NCI-H226 (cell line): ENCODE results near the gene CGNL1.

Experiments used
- DNase-seq: peaks from one replicate; pipeline ENCODE4 v3.0.0-alpha.2; 2015

CGNL1 gene

DNA sequence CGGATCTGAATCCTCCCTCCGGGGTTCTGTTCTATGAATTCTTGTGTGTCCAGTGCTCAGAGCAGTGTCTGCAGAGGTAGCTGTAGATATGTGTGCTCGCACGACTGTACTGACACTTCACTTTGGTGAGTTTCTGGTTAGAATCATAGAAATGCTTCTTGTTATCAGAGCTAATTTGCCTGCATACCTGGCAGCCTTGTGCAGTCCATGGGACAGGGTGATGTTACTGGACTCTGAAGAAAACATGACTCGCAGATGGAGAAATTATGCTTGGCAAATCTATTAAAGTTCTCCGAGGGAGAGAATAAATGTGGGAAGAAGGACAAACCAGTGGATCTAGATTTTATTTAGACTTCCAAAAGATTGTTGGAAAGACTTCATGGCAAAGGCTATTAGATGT, 12.2 kb downstream of the CGNL1 start:
- DNase-seq = no peak

DNA sequence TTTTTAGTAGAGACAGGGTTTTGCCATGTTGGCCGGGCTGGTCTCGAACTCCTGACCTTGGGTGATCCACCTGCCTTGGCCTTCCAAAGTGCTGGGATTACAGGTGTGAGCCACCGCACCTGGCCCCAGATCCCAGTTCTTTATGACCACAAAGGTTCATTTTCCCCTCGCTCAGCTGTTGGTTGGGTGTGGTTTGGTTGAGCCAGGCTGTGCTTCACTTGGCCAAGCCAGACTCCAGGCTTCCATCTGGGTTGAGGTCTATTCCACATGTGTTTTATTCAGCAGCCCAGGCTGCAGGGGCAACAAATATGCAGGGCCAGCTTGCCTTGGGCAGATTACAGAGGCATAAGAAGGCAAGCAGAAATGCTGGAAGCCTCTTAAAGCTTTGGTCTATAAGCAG, 13.7 kb downstream of the CGNL1 start:
- DNase-seq = no peak

DNA sequence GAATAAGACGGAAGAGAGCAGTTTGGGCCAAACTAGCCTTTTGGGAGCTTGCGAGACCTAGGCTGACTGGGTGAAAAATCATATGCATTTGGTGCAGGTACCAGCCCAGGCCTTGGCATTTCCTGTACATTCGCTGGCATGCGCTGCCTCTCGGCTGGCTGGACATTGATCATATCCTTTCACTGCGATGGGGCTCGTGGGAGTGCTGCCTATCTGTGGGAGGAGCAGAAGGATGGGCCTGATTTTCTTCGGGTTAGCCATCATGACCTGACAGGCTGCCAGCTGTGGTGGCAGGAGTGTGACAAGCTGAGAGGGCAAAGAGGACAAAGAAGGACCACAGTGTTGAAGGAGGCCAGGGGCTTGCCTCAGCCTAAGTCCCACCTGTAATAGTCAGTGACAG, 14.3 kb downstream of the CGNL1 start:
- no peak for DNase-seq

DNA sequence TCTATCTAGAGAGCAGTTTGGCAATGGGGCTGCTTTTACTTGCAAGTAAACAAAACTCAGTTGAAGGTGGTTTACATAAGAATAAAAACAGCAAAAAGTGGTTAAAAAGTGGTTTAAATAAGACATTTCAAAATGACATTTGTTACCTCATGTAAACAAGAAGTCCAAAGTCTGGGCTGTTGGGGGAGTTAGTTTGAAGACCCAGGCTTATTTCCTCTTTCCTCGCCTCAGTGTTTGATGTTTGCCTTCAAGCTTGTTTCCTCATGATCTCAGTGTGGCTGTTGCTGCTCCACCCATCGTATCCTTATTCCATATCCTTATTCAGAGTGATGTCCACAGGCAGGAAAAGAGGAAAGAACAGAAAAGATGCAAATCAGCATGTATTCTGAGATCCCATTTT, 15.2 kb downstream of the CGNL1 start:
- no peak for DNase-seq

DNA sequence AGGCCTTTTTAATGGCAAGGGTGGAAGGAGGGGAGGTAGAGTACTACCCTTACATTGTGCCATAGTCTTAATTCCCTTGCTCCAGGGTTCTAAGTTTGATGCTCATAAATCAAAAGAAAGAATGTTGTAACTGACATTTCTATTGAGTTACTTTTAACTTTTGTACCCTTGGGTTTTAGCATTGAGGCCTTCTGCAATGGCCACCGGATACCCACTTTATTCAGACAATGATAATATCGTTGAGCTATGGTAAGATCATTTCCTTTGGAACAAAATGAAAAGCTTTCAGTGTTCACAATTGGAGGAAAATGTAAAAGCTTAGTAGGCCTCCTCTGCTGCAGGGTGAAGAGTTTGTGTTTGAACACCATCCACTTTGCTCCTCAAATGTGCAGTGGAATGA, 16.8 kb downstream of the CGNL1 start:
- DNase-seq = no peak

DNA sequence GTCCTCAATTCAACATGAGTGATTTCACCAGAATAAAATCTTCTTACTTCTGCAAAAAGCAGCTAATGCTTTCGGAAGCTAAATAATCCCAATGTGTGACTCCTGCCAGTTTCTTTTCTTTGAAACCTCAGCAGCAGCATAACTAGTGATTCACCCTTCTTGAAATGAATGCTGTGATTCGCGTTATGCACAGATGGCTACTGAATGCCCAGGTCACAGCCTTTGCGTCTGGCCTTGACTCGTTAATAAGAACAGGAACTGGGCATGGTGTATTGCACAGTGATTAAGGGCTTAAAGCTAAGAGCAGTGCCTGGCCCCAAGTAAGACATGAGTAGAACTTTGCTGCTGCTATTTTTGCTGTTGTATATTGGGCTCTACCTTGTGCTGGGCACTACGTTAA, 19.0 kb downstream of the CGNL1 start:
- peak; percentile 86 for DNase-seq

DNA sequence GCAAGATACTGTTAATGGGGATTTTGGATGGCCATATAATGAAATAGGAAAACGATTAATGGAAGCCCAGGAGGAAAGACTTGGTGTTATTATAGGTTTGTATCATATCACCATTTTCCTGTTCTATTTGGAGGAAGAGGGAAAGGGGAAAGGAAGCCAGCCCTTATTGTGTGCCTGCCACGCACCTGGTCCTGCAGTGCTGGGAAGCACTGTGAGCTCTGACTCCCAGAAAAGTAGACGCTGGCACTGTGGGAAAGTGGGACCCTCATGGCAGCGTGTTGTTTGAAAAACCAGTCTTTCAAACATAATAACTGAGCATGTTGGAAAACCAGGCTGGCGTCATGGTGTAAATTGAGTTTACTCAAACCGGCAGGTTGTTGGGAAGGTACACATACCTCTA, 22.0 kb downstream of the CGNL1 start:
- DNase-seq = no peak

DNA sequence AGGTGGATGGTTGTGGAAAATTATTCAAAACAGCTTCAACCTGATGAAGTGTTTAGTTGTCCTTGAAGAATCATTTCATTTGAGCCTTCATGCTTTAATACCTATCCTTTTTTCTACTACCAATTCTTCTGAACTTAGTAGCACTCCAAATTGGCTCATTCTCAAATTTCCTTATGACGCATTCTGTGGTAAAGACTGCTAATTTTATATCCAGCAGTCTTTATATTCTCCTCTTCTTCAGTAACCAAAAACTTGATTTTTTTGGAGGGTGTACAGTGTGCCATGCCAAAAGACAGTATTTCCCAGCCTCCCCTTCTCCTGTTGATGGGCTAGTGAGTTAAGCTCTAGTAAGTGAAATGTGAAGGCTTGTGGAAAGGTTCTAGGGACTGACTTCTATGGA, 25.2 kb downstream of the CGNL1 start:
- no peak for DNase-seq

DNA sequence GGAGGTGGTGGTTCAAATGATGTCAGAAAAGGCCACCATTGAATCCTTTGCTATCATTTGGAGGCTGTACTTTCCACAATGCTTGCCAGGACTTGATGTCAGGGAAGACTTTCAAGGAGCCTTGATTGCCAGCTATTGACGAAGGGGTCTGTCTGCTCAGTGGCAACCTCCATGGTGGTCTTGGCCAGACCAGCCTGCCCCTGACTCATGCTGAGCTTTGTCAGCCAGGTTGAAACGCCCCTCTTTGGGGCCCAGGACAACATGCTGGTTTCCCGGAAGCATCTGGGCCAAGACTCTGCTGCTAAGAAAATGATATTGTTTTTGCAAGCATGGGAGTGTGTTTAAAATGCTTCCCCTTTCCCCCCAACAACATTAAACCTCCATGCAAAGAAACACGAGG, 26.7 kb downstream of the CGNL1 start:
- DNase-seq = no peak

DNA sequence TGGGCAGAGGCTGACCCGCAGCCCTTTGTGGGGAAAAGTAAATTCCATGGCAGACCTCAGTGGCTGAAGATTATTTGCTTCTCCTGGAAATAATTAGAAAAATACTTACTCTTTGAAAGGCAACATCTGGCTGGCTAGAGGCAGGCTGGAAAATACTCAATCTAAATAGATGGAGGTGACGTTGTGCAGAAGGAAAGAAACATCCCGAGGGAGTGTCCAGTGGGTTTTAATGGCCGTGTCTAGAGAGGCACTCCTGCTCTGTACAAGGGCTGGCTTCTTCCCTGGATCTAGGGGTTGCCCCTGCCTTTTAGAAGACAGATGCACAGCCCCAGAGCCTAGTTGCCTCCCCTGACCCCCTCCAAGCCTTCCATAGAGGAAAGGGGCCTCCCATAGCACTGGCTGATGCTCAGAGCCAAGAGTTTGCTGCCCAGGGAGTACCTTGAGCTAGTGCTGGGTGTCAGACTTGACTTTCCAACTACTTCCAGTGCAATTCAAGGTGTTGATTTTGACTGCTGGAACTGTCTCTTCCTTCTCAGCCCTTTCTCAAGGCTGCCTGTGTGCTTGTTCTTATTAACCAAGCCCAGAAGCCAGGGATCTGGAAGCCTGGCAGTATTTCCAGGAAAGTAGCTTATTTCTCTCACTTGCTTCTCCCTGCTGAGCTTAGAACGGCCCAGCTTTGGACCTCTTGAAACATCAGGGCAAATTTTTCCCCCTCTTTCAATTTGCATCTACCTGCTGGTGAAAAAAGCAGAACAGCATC, 27.4 kb downstream of the CGNL1 start:
- no peak for DNase-seq

DNA sequence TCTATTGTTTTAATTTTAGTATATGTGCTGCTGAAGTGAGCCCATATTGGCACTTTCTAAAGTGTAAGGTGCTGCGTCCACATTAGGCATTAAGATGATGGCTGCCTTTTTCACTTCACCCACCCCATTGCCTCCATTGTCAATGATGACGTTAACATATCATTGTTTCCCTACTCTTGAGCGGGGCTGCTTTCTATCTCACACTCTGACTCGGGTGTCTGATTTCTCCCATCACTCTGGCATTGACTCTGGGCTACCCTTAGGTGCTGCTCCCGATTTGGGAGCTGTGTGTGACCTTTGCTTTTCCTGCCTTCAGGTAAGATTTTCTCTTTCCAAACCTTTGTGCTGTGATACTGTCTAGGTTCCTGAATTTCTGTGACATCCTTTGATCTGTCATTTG, 28.8 kb downstream of the CGNL1 start:
- DNase-seq = no peak

DNA sequence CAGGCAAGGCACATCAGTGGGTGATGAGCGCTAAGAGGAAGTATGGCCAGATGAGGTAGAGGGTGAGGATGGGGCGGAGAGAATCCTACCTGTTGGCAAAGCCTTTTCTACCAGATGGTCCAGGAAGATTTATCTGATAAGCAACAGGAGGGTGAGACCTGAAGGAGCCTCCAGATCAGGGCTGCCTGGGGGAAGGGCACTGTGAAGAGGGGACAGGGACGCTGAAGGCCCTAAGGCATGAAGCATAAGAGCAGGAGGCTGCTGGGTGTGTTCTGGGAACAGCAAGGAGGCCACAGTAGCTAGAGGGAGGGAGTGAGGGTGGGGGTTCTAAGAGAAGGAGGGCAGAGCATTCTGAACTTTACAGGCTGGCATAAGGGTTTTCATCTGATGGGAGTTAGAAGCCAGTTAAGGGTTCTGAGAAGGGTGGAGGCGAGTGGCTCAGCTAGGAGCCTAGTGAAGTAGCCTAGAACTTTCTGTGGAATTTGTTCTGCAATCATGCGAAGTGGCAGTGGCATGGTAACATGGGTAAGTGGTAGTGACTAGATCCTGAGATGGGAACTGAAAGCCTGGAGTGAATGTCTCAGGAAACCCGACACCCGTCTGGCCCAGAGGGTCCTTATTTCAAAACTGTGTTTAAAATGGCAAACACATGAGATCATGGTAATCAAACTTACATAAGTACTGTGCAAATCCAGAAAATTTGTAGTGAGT, 29.9 kb downstream of the CGNL1 start:
- no peak for DNase-seq

DNA sequence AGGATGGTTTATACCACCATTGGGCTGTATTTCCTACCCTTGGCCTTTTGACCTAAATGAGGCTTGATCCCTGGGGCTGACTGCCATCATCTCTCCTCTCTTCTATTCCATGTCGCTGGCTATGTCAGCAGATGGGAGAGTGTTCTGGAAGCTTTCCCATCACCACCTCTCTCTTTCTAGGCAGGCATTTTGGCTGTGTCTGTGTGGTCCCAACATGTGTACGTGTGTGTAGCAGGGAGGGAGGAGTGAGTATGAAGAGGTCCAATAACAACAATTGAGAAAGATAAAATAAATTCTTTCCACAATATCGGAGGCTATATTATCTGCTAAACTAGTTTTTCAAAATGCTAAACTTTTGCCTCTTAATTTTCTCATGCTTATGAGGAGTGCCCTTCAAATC, 34.1 kb downstream of the CGNL1 start:
- no peak for DNase-seq

DNA sequence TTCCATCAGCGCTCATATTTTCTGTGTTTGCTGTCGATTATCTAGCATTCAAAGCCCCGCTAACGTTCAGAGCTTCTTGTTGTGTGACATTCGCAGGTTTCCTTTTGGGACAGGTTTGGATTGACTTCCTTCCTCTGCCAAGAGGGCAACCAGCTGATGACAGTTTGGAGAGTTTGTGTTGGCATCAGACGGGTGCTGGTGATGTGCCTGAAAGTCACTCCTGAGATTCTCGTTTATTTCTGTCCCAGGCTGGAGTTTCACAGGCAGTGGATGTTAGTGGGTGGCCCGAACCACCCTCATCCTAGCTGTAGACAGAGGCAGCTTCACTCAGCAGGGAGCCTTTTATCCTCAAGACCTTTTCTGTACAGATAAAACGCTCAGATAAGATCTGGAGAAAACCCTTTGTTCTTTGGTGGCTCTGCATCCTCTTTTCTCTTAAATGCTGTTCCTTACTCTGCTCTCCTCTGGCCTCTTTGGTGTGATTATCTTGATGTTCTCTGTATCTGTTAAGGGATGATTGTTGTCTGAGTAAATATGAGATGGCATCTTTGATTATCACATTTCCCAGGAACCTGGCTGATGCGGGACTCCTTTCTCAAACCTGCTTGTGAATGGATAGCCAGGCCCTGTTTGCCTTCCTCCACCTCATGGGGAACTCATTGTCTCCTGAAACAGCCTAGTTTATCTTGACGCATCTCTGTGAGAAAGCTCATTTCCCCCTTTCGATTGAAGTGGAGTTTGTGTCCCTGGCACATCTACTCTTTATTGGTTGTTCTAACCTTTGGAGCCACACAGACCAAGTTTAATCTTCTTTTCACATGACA, 35.9 kb downstream of the CGNL1 start:
- DNase-seq = no peak

DNA sequence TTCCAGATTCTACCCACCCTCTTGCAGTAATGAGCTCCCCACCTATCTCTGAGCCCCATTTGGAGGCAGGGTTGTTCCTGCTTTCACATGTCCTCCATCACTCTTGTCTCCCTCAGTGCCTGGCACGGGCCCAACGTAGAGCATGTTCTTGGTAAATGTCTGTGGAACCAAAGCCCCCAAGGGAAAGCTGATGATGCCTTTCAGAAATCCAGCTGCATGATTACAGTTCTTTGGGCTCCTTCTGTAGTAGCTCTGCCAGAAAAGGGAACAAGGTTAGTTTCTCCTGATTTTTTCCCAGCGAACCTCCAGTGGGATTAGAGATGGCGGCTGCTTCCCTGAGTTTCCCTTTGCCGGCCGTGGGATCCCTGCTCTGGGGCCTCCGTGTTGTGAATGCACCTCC, 39.3 kb downstream of the CGNL1 start:
- no peak for DNase-seq

DNA sequence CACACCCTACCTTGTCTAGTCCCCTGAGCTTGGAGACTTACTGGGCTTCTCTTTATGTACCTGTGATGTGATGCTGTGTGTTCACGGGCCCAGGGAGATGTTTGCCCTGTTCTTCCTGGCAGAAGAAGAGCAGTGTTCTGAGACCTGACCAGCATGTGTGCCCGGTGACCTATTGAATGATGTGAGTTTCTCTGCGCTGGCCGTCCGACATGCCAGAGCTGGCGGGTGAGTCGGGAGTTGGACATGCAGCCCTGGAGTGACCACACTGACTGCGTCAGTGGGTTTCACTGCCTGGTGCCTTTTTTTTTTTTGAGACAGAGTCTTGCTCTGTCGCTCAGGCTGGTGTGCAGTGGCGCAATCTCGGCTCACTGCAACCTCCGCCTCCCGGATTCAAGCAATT, 42.3 kb downstream of the CGNL1 start:
- no peak for DNase-seq

DNA sequence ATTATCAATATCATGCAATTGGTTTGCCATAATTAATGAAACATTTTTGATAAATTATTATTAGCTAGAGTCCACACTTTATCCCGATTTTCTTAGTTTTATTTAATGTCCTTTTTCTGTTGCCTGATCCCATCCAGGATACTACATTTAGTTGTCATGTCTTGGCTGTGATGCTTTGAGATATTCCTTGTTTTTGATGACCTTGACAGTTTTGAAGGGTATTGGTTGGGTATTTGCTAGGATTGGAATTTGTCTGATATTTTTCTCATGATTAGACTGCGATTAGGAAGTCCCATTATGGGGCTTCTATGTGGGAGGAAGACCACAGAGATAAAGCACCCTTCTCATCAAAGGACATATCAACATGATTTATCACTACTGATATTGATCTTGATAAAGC, 43.0 kb downstream of the CGNL1 start:
- DNase-seq = no peak

DNA sequence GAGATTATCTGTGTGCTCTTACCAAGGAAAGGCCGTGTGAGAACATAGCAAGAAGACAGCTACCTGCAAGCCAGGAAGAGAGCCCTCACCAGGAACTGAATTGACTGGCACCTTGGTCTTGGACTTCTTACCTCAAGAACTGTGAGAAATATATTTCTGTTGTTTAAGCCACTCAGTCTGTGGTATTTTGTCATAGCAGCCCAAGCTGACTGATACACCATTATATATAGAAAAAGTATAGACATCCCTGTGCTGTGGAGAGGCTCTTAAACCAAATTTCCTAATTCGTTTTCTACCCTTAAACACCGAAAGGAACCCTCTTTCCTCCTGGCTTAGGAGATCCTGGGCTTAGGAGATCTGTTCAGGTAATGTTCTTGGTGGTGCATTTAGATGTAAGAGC, 44.8 kb downstream of the CGNL1 start:
- DNase-seq = no peak

DNA sequence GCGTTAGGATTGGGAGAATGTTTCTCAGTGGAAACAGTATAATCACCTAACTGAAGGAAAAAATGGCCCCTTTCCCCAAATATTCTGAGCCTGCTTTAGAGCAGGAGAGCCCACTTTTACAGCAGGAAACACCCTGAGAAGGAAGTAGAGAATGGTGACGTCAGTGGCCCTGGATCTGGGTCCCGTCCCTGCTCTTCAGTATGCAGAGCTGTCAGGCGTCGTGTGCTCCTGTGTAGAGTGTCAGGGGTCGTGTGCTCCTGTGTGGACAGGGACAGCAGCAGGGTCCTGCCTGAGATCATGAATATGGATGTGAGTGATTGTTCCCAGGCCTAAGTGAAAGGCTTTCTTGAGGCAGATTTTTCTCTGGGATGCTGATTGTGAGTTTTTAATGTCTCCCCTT, 45.2 kb downstream of the CGNL1 start:
- DNase-seq = no peak

DNA sequence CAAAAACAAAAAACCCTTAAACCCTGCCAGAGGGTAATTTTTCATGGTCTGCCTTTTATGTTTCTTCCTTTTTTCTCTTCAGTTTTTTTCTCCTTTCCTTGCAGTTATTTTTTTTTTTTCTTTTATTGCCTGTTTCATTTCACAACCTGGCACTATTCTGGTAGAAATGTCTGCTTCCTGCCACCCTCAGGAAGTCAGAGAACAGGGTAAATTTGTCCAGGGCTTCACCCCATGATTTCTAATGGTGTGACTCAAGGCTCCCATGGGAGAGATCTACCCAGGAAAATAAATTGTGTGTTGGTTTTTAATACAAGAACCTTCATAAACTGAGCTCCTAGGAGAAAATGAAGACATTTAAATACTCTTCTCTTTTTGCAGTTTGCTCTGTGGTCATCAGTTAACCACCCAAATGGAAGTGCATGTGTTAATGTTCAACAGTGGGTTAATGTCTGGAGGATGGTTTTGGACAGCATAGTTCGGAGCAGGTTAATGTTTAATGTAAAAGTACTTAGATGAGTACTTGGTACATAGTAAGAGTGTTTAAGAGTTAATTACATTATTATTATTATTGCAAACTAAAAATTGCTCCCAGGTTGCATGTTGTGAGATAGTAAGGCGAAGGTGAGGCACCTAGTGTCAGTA, 45.9 kb downstream of the CGNL1 start:
- no peak for DNase-seq

DNA sequence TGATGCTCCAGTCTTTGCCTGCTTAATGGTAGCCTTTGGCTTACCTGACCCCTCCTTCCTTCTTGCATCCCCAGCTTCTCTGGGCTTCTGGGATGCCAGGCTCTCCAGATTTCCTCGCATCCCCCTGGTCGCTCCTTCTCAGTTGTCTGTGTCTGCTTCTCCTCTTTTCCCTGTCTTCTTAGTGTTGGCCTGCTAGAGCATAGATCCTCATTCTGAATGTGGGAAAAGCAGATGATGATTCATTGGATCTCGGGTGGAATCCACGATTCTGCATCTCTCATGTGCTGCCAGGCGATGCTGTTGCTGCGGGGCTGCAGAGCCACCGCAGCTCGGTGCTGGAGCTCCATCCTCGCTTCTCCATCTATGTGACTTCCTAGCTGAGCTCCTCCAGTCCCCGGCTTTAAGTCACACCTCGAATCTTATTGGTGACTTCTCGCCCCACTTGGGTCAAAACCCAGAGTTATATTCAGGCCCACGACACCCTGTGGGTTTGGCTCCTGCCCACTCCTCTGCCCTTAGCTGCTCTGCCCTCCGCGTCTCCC, 47.4 kb downstream of the CGNL1 start:
- no peak for DNase-seq

DNA sequence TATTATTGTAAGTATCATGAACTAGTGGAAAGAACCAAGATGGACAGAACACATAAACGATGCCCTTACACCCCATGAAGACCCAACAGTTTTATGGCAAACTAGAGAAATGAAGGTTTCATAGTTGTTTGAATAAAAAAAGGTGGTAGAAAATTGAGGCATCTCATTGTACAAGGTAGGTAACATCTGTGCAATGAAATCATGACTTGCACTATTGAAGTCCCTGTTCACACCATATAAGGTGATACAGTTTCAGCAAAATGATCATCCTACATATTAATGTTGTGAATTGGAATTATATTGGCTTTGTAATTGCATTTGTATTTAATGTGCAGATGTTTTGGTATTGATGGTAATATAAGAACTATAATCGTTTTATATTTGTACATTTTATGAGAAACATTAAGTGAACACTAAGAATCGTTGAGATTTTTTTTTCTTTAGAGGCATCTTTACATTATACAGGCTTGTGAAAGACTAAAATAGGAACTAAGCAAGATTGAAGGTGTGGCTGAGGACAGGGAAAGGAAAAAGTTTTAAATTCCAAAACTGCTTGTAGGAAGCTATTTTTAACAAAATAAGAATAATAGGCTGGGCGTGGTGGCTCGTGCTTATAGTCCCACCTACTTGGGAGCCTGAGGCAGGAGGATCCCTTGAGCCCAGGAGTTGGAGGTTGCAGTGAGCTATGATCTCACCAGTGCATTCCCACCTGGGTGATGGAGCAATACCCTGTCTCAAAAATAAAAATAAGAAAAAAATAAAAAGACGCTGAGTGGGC, 48.5 kb downstream of the CGNL1 start:
- no peak for DNase-seq
